Activated T-helper 17 cell treated with anti-CD3 and anti-CD28 coated beads, Interleukin-2, amount 50 U/mL, for 72 hours (primary cell): ENCODE data around the gene PUM1. TPM values are rescaled to one million over a fixed set of nuclear protein-coding genes. Genes with fewer than 3 reads are reported as not detected.

Source experiments
- ATAC-seq: fragments of 150-1000 bp; cut with Tn5 transposase; replicated peaks from 2 replicates; pipeline ENCODE4 v1.10.0; 2021; ENCODE audit warnings: mild to moderate bottlenecking, moderate library complexity
- H3K27ac Mint-ChIP-seq: one replicate; pipeline ENCODE4 v1.8.0; 2022; ENCODE audit warnings: mixed read lengths
- H3K27me3 Mint-ChIP-seq: one replicate; pipeline ENCODE4 v1.8.0; 2022; ENCODE audit warnings: mixed read lengths
- H3K36me3 Mint-ChIP-seq: one replicate; pipeline ENCODE4 v1.8.0; 2022; ENCODE audit warnings: low read depth, mild to moderate bottlenecking, mixed read lengths
- H3K4me1 Mint-ChIP-seq: one replicate; pipeline ENCODE4 v1.8.0; 2022; ENCODE audit warnings: mixed read lengths
- H3K4me3 Mint-ChIP-seq: one replicate; pipeline ENCODE4 v1.8.0; 2022; ENCODE audit warnings: mild to moderate bottlenecking, mixed read lengths
- H3K9me3 Mint-ChIP-seq: one replicate; pipeline ENCODE4 v1.8.0; 2022; ENCODE audit warnings: mixed read lengths
- total RNA-seq, 2 donors: library from RNA; stranded (reverse); gene quantifications; one replicate each; pipeline ENCODE4 v1.2.3, GENCODE V29; 2022

Gene PUM1
- total RNA-seq, 2 donors from 2014 or later = 109 to 114 TPM

- Mint-ChIP-seq H3K27ac (peak overlapping the region; percentile 69), H3K4me1 (peaks cover 25% of the 10 kb centered on the region), H3K4me3 (no peak overlapping the region), H3K36me3 (peaks cover 93% of the 10 kb centered on the region), H3K27me3 (no peaks in the 10 kb centered on the region), H3K9me3 (no peaks in the 10 kb centered on the region)
- ATAC-seq = no peak
Measured at GRCh38 chr1:31004231-31004621, 61.3 kb downstream of the PUM1 start.

- Mint-ChIP-seq H3K27me3 (no peaks in the 10 kb centered on the region), H3K4me1 (peaks cover 26% of the 10 kb centered on the region), H3K9me3 (no peaks in the 10 kb centered on the region), H3K27ac (peak overlapping the region; percentile 71), H3K4me3 (no peak overlapping the region), H3K36me3 (peaks cover 95% of the 10 kb centered on the region)
- ATAC-seq = no peak
Measured at GRCh38 chr1:31003613-31004230, 61.8 kb downstream of the PUM1 start.

DNA sequence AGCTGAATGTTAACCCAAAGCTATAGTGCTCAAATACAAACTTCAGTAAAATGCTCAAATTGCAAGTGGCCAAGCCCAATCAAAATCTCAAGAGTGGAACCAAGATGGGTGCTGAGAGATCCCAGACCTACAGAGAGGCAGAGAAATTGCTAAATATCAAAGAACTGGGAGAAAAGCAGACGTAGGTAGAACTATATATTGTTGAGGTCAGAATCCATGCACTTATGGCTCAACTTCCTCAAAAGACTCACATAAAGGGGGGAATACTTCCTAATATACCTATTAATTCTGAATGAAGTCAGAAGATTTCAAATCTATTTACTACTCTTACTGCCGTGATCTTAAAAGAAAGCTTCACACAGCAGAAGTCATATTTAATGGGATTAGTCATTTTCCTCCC, 65.2 kb downstream of the PUM1 start:
- no peaks in the 10 kb centered on the region for H3K27me3 Mint-ChIP-seq
- H3K36me3 Mint-ChIP-seq = peaks cover 95% of the 10 kb centered on the region
- H3K4me3 Mint-ChIP-seq = no peak overlapping the region
- ATAC-seq = no peak
- no peak overlapping the region for H3K27ac Mint-ChIP-seq
- no peaks in the 10 kb centered on the region for H3K9me3 Mint-ChIP-seq
- H3K4me1 Mint-ChIP-seq = peaks cover 34% of the 10 kb centered on the region

DNA sequence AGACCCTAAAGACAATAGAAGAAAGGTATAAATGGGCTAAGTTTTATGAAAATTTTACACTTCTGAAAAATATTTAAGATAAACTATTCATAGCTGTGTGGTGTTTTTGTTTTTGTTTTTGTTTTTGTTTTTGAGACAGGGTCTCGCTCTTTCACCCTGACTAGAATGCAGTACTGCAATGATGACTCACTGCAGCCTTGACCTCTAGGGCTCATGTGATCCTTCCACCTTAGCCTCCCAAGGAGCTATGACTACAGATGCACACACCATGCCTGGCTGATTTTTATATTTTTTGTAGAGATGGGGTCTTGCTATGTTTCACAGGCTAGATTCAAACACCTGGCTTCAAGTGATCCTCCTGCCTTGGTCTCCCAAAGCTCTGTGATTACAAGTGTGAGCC, 66.6 kb downstream of the PUM1 start:
- Mint-ChIP-seq H3K4me1 (peaks cover 34% of the 10 kb centered on the region), H3K4me3 (no peak overlapping the region), H3K36me3 (peaks cover 90% of the 10 kb centered on the region), H3K9me3 (no peaks in the 10 kb centered on the region), H3K27me3 (no peaks in the 10 kb centered on the region), H3K27ac (no peak overlapping the region)
- ATAC-seq = peak; percentile 46

DNA sequence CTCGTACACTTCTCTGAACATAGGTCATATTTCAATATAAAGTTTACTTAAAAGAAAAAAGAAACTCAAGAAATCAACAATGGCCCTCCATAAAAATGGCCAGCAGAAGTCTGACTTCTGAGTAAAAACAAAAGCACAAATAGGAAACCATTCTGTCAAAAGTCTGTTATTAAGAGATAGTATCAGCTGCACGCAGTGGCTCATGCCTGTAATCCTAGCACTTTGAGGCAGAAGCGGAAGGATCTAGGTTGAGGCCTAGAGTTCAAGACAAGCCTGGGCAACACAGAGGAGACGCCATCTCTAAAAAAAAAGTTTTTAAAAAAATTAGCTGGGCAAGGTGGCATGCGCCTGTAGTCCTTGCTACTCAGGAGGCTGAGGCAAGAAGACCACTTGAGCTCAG, 67.3 kb downstream of the PUM1 start:
- H3K27ac Mint-ChIP-seq = peak overlapping the region; percentile 30
- H3K9me3 Mint-ChIP-seq = no peaks in the 10 kb centered on the region
- peaks cover 89% of the 10 kb centered on the region for H3K36me3 Mint-ChIP-seq
- no peak for ATAC-seq
- H3K4me3 Mint-ChIP-seq = peak overlapping the region; percentile 1
- H3K27me3 Mint-ChIP-seq = no peaks in the 10 kb centered on the region
- peaks cover 34% of the 10 kb centered on the region for H3K4me1 Mint-ChIP-seq

GRCh38 chr1:30997463-30998057, 68.0 kb downstream of the PUM1 start:
- Mint-ChIP-seq H3K36me3 (peaks cover 89% of the 10 kb centered on the region), H3K27me3 (no peaks in the 10 kb centered on the region), H3K27ac (peak overlapping the region; percentile 30), H3K9me3 (no peaks in the 10 kb centered on the region), H3K4me1 (peaks cover 39% of the 10 kb centered on the region), H3K4me3 (peak overlapping the region; percentile 1)
- ATAC-seq = no peak

GRCh38 chr1:30995990-30996612, 69.4 kb downstream of the PUM1 start:
- Mint-ChIP-seq H3K36me3 (peaks cover 89% of the 10 kb centered on the region), H3K27ac (peak overlapping the region; percentile 30), H3K4me1 (peaks cover 35% of the 10 kb centered on the region)

GRCh38 chr1:30991862-30992606, 73.5 kb downstream of the PUM1 start:
- Mint-ChIP-seq H3K4me1 (peaks cover 48% of the 10 kb centered on the region), H3K36me3 (peaks cover 92% of the 10 kb centered on the region), H3K4me3 (no peak overlapping the region), H3K27ac (no peak overlapping the region), H3K27me3 (no peaks in the 10 kb centered on the region), H3K9me3 (no peaks in the 10 kb centered on the region)
- no peak for ATAC-seq

More at GRCh38 chr1:30995990-30996612, 69.4 kb downstream of the PUM1 start:
- Mint-ChIP-seq H3K9me3 (no peaks in the 10 kb centered on the region), H3K4me3 (no peak overlapping the region), H3K27me3 (no peaks in the 10 kb centered on the region)
- ATAC-seq = no peak

DNA sequence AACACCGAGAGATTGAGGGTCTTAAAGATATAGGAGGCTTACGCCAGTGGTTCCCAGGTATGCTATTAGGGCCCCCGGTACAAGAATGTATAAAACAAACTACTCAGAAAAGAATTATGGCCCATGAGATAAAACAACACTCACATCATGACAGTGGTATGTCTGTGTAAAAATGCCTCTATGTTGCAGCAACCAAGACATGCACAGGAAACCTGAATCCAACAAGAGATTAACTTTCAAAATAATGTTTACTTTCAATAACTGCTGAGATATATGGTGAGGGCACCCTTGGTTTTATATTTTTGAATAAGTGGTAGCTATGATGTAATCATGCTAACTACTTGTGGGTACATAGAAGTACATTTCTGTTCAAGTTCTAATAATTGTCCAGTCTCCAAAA, 74.9 kb downstream of the PUM1 start:
- Mint-ChIP-seq H3K27ac (peak overlapping the region; percentile 11), H3K4me3 (no peak overlapping the region), H3K36me3 (peaks cover 93% of the 10 kb centered on the region), H3K4me1 (peaks cover 41% of the 10 kb centered on the region), H3K9me3 (no peaks in the 10 kb centered on the region), H3K27me3 (no peaks in the 10 kb centered on the region)
- ATAC-seq = no peak

- H3K27ac Mint-ChIP-seq = no peak overlapping the region
- H3K36me3 Mint-ChIP-seq = peaks cover 98% of the 10 kb centered on the region
- ATAC-seq = no peak
- peaks cover 32% of the 10 kb centered on the region for H3K4me1 Mint-ChIP-seq
- no peak overlapping the region for H3K4me3 Mint-ChIP-seq
- no peaks in the 10 kb centered on the region for H3K27me3 Mint-ChIP-seq
- no peaks in the 10 kb centered on the region for H3K9me3 Mint-ChIP-seq
Measured at GRCh38 chr1:30988045-30988444, 77.5 kb downstream of the PUM1 start.

- Mint-ChIP-seq H3K9me3 (no peaks in the 10 kb centered on the region), H3K27me3 (no peaks in the 10 kb centered on the region)
- no peak for ATAC-seq
Measured at GRCh38 chr1:30986755-30987154, 78.8 kb downstream of the PUM1 start.

GRCh38 chr1:30984991-30985503, 80.5 kb downstream of the PUM1 start:
- peaks cover 98% of the 10 kb centered on the region for H3K36me3 Mint-ChIP-seq
- H3K9me3 Mint-ChIP-seq = no peaks in the 10 kb centered on the region
- no peak for ATAC-seq
- H3K4me3 Mint-ChIP-seq = no peak overlapping the region
- H3K4me1 Mint-ChIP-seq = peaks cover 27% of the 10 kb centered on the region
- H3K27ac Mint-ChIP-seq = peak overlapping the region; percentile 15
- H3K27me3 Mint-ChIP-seq = no peaks in the 10 kb centered on the region

More at GRCh38 chr1:30986755-30987154, 78.8 kb downstream of the PUM1 start:
- no peak overlapping the region for H3K27ac Mint-ChIP-seq
- H3K4me1 Mint-ChIP-seq = peaks cover 28% of the 10 kb centered on the region
- H3K4me3 Mint-ChIP-seq = no peak overlapping the region
- peaks cover 98% of the 10 kb centered on the region for H3K36me3 Mint-ChIP-seq

GRCh38 chr1:30984165-30984889, 81.2 kb downstream of the PUM1 start:
- Mint-ChIP-seq H3K4me3 (no peak overlapping the region), H3K36me3 (peaks cover 98% of the 10 kb centered on the region), H3K4me1 (peaks cover 26% of the 10 kb centered on the region), H3K27ac (peak overlapping the region; percentile 15), H3K27me3 (no peaks in the 10 kb centered on the region), H3K9me3 (no peaks in the 10 kb centered on the region)
- no peak for ATAC-seq

GRCh38 chr1:30982937-30983336, 82.6 kb downstream of the PUM1 start:
- ATAC-seq = no peak
- H3K4me3 Mint-ChIP-seq = no peak overlapping the region
- peaks cover 14% of the 10 kb centered on the region for H3K4me1 Mint-ChIP-seq
- no peaks in the 10 kb centered on the region for H3K27me3 Mint-ChIP-seq
- H3K36me3 Mint-ChIP-seq = peaks cover 98% of the 10 kb centered on the region
- H3K27ac Mint-ChIP-seq = peak overlapping the region; percentile 63
- no peaks in the 10 kb centered on the region for H3K9me3 Mint-ChIP-seq
